CD8-positive, alpha-beta memory T cell (primary cell): ENCODE results near the gene GLCCI1. TPM values are rescaled to one million over a fixed set of nuclear protein-coding genes. Genes with fewer than 3 reads are reported as not detected.
"Not testable (repeated sequence)": the region's sequence is repeated elsewhere in the genome, so short reads cannot be mapped to it uniquely, and the experiment has no call there.

Source experiments
- CTCF ChIA-PET: fragments of 350-600 bp; sonication (Branson Sonifier 250); formaldehyde crosslinking; loops from one replicate; lab custom pipeline; 2021; ENCODE audit warnings: antibody characterized with exemption; lab: Charles Lee
- POLR2A ChIA-PET: fragments of 350-600 bp; sonication (Branson Sonifier 250); formaldehyde crosslinking; loops from one replicate; lab custom pipeline; 2021; ENCODE audit warnings: antibody characterized with exemption; lab: Charles Lee
- DNase-seq, 5 donors: peaks; one replicate each; pipeline versions ENCODE4 v3.0.0 to v3.0.0-alpha.2; 2020 to 2022; ENCODE audit warnings: mixed read lengths in 1 of 5
- H3K27ac ChIP-seq: one replicate; pipeline ENCODE4 v1.7.0; 2013; ENCODE audit warnings: low read depth, mild to moderate bottlenecking, low read length, moderate library complexity
- H3K27me3 ChIP-seq: 2 replicates; pipeline ENCODE4 v1.7.0; 2013; ENCODE audit warnings: low read length, mild to moderate bottlenecking; ENCODE audit not compliant: insufficient read depth, poor library complexity, severe bottlenecking
- H3K36me3 ChIP-seq: 2 replicates; pipeline ENCODE4 v1.7.0; 2013; ENCODE audit warnings: mild to moderate bottlenecking, low read length, moderate library complexity; ENCODE audit not compliant: insufficient read depth
- H3K4me1 ChIP-seq: 2 replicates; pipeline ENCODE4 v1.7.0; 2013; ENCODE audit warnings: mild to moderate bottlenecking, low read length, moderate library complexity; ENCODE audit not compliant: insufficient read depth
- H3K4me3 ChIP-seq: 2 replicates; pipeline ENCODE4 v1.7.0; 2013; ENCODE audit warnings: mild to moderate bottlenecking, low read length
- H3K9me3 ChIP-seq: 2 replicates; pipeline ENCODE4 v1.7.0; 2013; ENCODE audit warnings: mild to moderate bottlenecking, low read length
- H3K27ac Mint-ChIP-seq, 8 donors: one replicate each; pipeline ENCODE4 v1.8.0; 2020 to 2021; ENCODE audit warnings: mixed read lengths in 8 of 8, mild to moderate bottlenecking in 6 of 8, inconsistent platforms in 3 of 8, moderate library complexity in 3 of 8
- H3K27me3 Mint-ChIP-seq, 2 donors: one replicate each; pipeline ENCODE4 v1.8.0; 2020 to 2021; ENCODE audit warnings: mixed read lengths in 2 of 2, mild to moderate bottlenecking in 1 of 2, moderate library complexity in 1 of 2
- H3K36me3 Mint-ChIP-seq, 3 donors: one replicate each; pipeline ENCODE4 v1.8.0; 2020 to 2021; ENCODE audit warnings: mixed read lengths in 3 of 3, inconsistent platforms in 1 of 3, mild to moderate bottlenecking in 1 of 3
- H3K4me1 Mint-ChIP-seq, 3 donors: one replicate each; pipeline ENCODE4 v1.8.0; 2020 to 2021; ENCODE audit warnings: mixed read lengths in 3 of 3, inconsistent platforms in 1 of 3, mild to moderate bottlenecking in 1 of 3
- H3K4me3 Mint-ChIP-seq, 7 donors: one replicate each; pipeline ENCODE4 v1.8.0; 2020 to 2021; ENCODE audit warnings: mixed read lengths in 7 of 7, mild to moderate bottlenecking in 6 of 7, moderate library complexity in 4 of 7, inconsistent platforms in 2 of 7
- H3K9me3 Mint-ChIP-seq, 5 donors: one replicate each; pipeline ENCODE4 v1.8.0; 2020 to 2022; ENCODE audit warnings: mixed read lengths in 5 of 5, mild to moderate bottlenecking in 3 of 5, moderate library complexity in 2 of 5, inconsistent platforms in 1 of 5
- polyA plus RNA-seq: library from polyadenylated mRNA; unstranded; fragments of 300-500 nt; fragmentation: Illumina TruSeq; gene quantifications from one replicate; pipeline ENCODE4 v1.2.3, GENCODE V29; 2021
- total RNA-seq, 2 experiments: library from RNA; stranded (reverse); gene quantifications; one replicate each; pipeline ENCODE4 v1.2.3, GENCODE V29; 2021

GLCCI1 gene
- total and polyA plus RNA-seq, 3 experiments from 2014 or later: 9.5 to 29.1 (median 12.9) TPM

DNA sequence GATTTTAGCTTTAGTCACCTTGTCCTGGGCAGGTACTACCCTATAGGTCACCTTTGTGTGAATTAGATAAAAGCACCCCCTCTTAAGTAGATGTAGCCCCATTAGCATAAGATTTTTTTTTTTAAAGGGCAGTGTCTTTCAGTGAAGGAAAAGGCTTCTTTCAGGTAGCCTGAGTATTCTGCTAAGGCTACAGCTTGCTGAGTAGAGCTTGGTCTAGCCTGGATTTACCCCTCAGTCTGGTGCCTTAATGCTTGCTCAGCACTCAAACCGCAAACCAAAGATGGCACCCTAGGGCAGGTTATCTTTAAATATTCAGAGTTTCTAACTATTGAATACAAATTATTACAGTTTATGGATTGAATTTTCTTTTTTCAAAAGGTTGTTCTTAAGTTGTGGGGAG is 83.4 kb downstream of the GLCCI1 start:
- Mint-ChIP-seq H3K36me3 (peaks cover 9 to 21% (median 11%) of the 10 kb centered on the region in 3 donors), H3K4me1 (peaks cover 31 to 52% (median 45%) of the 10 kb centered on the region in 3 donors), H3K27ac (no peak overlapping the region), H3K9me3 (peaks cover 0 to 3% (median 0%) of the 10 kb centered on the region in 5 donors), H3K4me3 (no peak overlapping the region), H3K27me3 (no peaks in the 10 kb centered on the region)
- no peaks in the 10 kb centered on the region for H3K9me3 ChIP-seq
- H3K27me3 ChIP-seq: no peaks in the 10 kb centered on the region
- peaks cover 16% of the 10 kb centered on the region for H3K4me1 ChIP-seq
- no peak overlapping the region for H3K4me3 ChIP-seq
- H3K27ac ChIP-seq: no peak overlapping the region
- DNase-seq: no peak
- ChIA-PET POLR2A (no interaction called here), CTCF (interaction anchor here (1.0 kb wide), 1 partner anchor 15 kb away, joined by 3 read pairs; no protein-coding TSS in a partner anchor)
- no peaks in the 10 kb centered on the region for H3K36me3 ChIP-seq

DNA sequence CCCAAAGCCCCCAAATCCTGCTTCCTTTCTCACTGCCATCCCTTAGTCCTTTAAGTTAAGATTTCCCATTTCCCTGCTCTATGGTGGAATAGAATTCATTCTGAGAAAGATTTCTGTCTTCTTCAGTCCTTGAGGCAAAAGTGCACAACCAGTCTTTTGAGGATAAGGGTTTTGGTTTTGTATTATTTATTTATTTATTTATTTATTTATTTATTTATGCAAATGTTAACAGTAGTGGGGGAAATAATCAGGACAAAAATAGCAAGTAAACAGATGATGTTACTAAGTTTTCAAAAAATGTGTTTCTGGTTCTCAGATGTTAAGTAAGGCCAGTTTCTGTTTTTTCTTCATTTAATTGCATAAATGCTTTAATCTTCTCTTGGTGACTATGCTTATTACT is 84.2 kb downstream of the GLCCI1 start:
- H3K4me1 ChIP-seq: peaks cover 12% of the 10 kb centered on the region
- POLR2A ChIA-PET: no interaction called here
- Mint-ChIP-seq H3K9me3 (peaks cover 0 to 3% (median 0%) of the 10 kb centered on the region in 5 donors), H3K4me3 (no peak overlapping the region), H3K27me3 (no peaks in the 10 kb centered on the region), H3K36me3 (peaks cover 9 to 29% (median 12%) of the 10 kb centered on the region in 3 donors), H3K27ac (peak overlapping the region in 1 of 8 donors; percentile 77), H3K4me1 (peaks cover 31 to 50% (median 42%) of the 10 kb centered on the region in 3 donors)
- no peaks in the 10 kb centered on the region for H3K27me3 ChIP-seq
- CTCF ChIA-PET: interaction anchor here (1.0 kb wide), 1 partner anchor 15 kb away, joined by 3 read pairs; no protein-coding TSS in a partner anchor
- H3K27ac ChIP-seq: no peak overlapping the region
- H3K9me3 ChIP-seq: no peaks in the 10 kb centered on the region
- DNase-seq: no peak
- no peaks in the 10 kb centered on the region for H3K36me3 ChIP-seq
- no peak overlapping the region for H3K4me3 ChIP-seq

DNA sequence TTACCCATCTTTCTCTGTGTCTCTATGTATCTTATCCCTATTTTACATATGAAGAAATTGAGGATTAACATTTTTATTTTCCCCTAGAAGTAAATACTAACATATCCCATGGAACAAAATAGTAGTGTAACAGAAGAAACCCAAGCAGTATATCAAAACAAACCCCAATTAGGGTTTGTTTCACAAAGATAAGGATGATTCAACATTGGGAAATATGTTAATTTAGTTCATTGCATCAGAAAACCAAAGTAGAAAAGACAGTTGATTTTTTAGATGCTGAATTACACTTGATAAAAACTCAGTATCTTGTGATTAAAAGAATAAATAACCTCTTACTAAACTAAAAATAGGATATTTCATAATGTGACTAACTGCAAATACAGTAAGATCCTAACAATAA is 87.8 kb downstream of the GLCCI1 start:
- Mint-ChIP-seq H3K9me3 (no peaks in the 10 kb centered on the region), H3K27me3 (no peaks in the 10 kb centered on the region), H3K4me1 (peaks cover 17 to 27% (median 25%) of the 10 kb centered on the region in 3 donors), H3K27ac (peak overlapping the region in 1 of 8 donors; percentile 4), H3K36me3 (peaks cover 13 to 45% (median 21%) of the 10 kb centered on the region in 3 donors), H3K4me3 (no peak overlapping the region)
- no peak overlapping the region for H3K27ac ChIP-seq
- H3K4me1 ChIP-seq: peaks cover 2% of the 10 kb centered on the region
- H3K27me3 ChIP-seq: no peaks in the 10 kb centered on the region
- H3K9me3 ChIP-seq: no peaks in the 10 kb centered on the region
- H3K4me3 ChIP-seq: no peak overlapping the region
- DNase-seq: no peak
- no peaks in the 10 kb centered on the region for H3K36me3 ChIP-seq
- POLR2A ChIA-PET: no interaction called here
- CTCF ChIA-PET: no interaction called here

DNA sequence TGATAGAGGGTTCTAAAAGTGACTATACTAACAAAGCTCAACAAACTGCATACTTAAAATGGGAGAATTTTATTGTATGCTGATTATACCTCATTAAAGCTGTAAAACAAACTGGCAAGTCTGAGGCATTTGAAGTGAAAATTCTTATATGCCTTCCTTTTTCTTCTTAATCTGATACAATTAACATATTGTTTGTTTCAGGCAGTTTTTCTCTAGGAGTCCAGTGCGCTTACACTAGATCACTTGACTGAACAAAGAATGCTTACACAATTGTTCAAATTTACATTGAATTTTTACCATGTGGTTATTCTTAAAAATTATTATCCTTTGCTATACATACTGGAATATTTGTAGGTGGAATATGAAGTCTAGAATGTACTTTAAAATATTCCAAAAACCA is 89.0 kb downstream of the GLCCI1 start:
- POLR2A ChIA-PET: no interaction called here
- CTCF ChIA-PET: interaction anchor here (1.5 kb wide), 1 partner anchor 29 kb away, joined by 3 read pairs; no protein-coding TSS in a partner anchor
- no peak for DNase-seq
- peaks cover 0 to 2% (median 1%) of the 10 kb centered on the region in 5 donors for H3K9me3 Mint-ChIP-seq
- peak overlapping the region in 2 of 8 donors; percentile 18 to 62 for H3K27ac Mint-ChIP-seq
- H3K9me3 ChIP-seq: no peaks in the 10 kb centered on the region
- no peaks in the 10 kb centered on the region for H3K4me1 ChIP-seq
- no peak overlapping the region for H3K4me3 ChIP-seq
- no peak overlapping the region for H3K4me3 Mint-ChIP-seq
- H3K27me3 Mint-ChIP-seq: no peaks in the 10 kb centered on the region
- peaks cover 16 to 52% (median 22%) of the 10 kb centered on the region in 3 donors for H3K36me3 Mint-ChIP-seq
- H3K27me3 ChIP-seq: no peaks in the 10 kb centered on the region
- no peak overlapping the region for H3K27ac ChIP-seq
- H3K36me3 ChIP-seq: no peaks in the 10 kb centered on the region
- H3K4me1 Mint-ChIP-seq: peaks cover 10 to 18% (median 16%) of the 10 kb centered on the region in 3 donors

DNA sequence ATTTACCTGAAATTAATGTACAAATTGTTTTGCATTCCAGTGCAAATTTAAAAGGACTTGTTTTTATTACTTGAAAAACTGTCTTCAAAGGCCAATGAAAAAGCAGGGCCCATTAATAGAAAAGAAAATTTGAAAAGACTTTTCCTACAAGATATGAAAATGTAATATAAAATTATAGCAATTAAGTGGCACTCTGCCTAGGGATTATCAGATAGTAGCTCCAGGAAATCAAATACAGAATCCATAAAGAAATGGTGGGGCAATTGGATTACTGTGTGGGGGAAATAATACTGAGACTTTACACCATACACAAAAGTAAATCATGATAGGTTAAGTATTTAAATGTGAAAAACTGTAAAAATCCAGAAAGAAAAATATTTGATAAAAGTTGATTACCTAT is 89.7 kb downstream of the GLCCI1 start:
- ChIA-PET CTCF (interaction anchor here (1.5 kb wide), 1 partner anchor 28 kb away, joined by 3 read pairs; no protein-coding TSS in a partner anchor), POLR2A (no interaction called here)
- DNase-seq: no peak
- H3K4me1 ChIP-seq: no peaks in the 10 kb centered on the region
- H3K36me3 ChIP-seq: no peaks in the 10 kb centered on the region
- no peaks in the 10 kb centered on the region for H3K9me3 ChIP-seq
- peaks cover 11 to 20% (median 16%) of the 10 kb centered on the region in 3 donors for H3K4me1 Mint-ChIP-seq
- H3K36me3 Mint-ChIP-seq: peaks cover 23 to 60% (median 25%) of the 10 kb centered on the region in 3 donors
- H3K27ac Mint-ChIP-seq: peak overlapping the region in 2 of 8 donors; percentile 18 to 62
- peaks cover 0 to 5% (median 3%) of the 10 kb centered on the region in 5 donors for H3K9me3 Mint-ChIP-seq
- no peak overlapping the region for H3K4me3 ChIP-seq
- H3K27me3 Mint-ChIP-seq: no peaks in the 10 kb centered on the region
- no peak overlapping the region for H3K4me3 Mint-ChIP-seq
- H3K27me3 ChIP-seq: no peaks in the 10 kb centered on the region
- no peak overlapping the region for H3K27ac ChIP-seq

DNA sequence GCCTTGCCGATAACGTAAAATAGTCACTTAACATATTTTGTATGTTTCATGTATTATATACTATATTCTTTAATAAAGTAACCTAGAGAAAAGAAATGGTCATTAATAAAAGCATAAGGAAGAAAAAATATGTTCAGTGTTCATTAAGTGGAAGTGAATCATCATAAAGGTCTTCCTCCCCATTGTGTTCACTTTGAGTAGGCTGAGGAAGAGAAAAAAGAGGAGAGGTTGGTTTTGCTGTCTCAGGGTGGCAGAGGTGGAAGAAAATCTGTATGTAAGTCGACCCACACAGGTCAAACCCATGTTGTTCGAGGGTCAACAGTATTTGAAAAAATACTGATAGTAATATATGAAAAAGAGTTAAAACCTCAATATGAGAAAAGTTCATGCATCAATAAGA is 90.3 kb downstream of the GLCCI1 start:
- Histone ChIP-seq H3K27ac (no peak overlapping the region), H3K36me3 (no peaks in the 10 kb centered on the region), H3K4me3 (no peak overlapping the region), H3K27me3 (no peaks in the 10 kb centered on the region), H3K9me3 (no peaks in the 10 kb centered on the region), H3K4me1 (no peaks in the 10 kb centered on the region)
- Mint-ChIP-seq H3K27me3 (no peaks in the 10 kb centered on the region), H3K4me3 (peak overlapping the region in 1 of 7 donors; percentile 49), H3K36me3 (peaks cover 25 to 64% (median 26%) of the 10 kb centered on the region in 3 donors), H3K27ac (peak overlapping the region in 1 of 8 donors; percentile 3), H3K9me3 (peaks cover 0 to 5% (median 3%) of the 10 kb centered on the region in 5 donors), H3K4me1 (peaks cover 16 to 26% (median 21%) of the 10 kb centered on the region in 3 donors)
- no peak for DNase-seq
- ChIA-PET CTCF (no interaction called here), POLR2A (no interaction called here)

DNA sequence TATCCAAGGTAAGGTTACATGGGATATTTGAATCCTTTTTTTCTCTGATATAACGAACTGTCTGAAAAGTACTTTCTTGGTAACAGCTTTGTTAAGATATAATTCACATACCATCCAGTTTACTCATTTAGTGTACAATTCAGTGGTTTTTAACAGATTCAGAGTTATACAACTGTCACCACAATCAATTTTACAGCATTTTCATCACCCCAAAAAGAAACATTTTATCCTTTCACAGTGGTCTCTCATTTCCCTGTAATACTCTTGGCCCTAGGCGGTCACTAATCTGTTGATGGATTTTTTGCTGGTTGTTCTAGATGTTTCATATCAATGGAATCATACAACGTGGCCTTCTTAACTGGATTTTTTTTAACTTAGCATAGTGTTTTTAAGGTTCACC is 91.6 kb downstream of the GLCCI1 start:
- no peak for DNase-seq
- Histone ChIP-seq H3K9me3 (no peaks in the 10 kb centered on the region), H3K4me3 (no peak overlapping the region), H3K27ac (no peak overlapping the region), H3K27me3 (no peaks in the 10 kb centered on the region), H3K36me3 (no peaks in the 10 kb centered on the region), H3K4me1 (no peaks in the 10 kb centered on the region)
- Mint-ChIP-seq H3K27ac (peak overlapping the region in 1 of 8 donors; percentile 79), H3K9me3 (peaks cover 0 to 6% (median 3%) of the 10 kb centered on the region in 5 donors), H3K4me1 (peaks cover 25 to 36% (median 32%) of the 10 kb centered on the region in 3 donors), H3K36me3 (peaks cover 30 to 73% (median 35%) of the 10 kb centered on the region in 3 donors), H3K27me3 (no peaks in the 10 kb centered on the region), H3K4me3 (no peak overlapping the region)
- ChIA-PET POLR2A (no interaction called here), CTCF (no interaction called here)

DNA sequence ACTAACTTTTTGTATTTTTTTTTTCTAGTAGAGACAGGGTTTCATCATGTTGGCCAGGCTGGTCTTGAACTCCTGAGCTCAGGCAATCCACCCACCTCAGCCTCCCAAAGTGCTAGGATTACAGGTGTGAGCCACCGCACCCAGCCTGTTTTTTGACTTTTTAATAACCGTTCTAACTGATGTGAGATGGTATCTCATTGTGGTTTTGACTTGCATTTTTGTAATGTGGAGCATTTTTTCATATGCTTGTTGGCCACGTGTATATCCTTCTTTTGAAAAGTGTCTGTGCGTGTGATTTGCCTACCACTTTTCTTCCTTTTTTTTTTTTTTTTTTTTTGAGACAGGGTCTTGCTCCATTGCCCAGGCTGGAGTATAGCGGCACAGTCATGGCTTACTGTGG is 94.7 kb downstream of the GLCCI1 start:
- Mint-ChIP-seq H3K4me1 (peaks cover 49 to 53% (median 51%) of the 10 kb centered on the region in 3 donors), H3K36me3 (peaks cover 33 to 64% (median 34%) of the 10 kb centered on the region in 3 donors), H3K27ac (peak overlapping the region in 2 of 8 donors; percentile 72 to 73), H3K4me3 (peak overlapping the region in 1 of 7 donors; percentile 31)
- H3K9me3 ChIP-seq, H3K27ac ChIP-seq, POLR2A ChIA-PET, H3K4me1 ChIP-seq, H3K9me3 Mint-ChIP-seq, H3K27me3 Mint-ChIP-seq, H3K36me3 ChIP-seq, DNase-seq, H3K4me3 ChIP-seq, H3K27me3 ChIP-seq: not testable (repeated sequence)
- CTCF ChIA-PET: interaction anchor here (0.7 kb wide), 1 partner anchor 145 kb away, joined by 3 read pairs; no protein-coding TSS in a partner anchor
